T-helper 9 cell (primary cell): ENCODE results near the gene IFI16.
"Not testable (repeated sequence)": the region's sequence is repeated elsewhere in the genome, so short reads cannot be mapped to it uniquely, and the experiment has no call there.

Experiments
- DNase-seq: peaks from one replicate; pipeline ENCODE4 v3.0.0-alpha.2; 2020

IFI16 gene

GRCh38 chr1:159103021-159103420 is 93.3 kb downstream of the IFI16 start:
- DNase-seq: not testable (repeated sequence)
